ENCODE results near the gene OR13C8. TPM values are rescaled to one million over a fixed set of nuclear protein-coding genes. Genes with fewer than 3 reads are reported as not detected.

Gene OR13C8
- total RNA-seq, 6 experiments from 2014 or later: not detected

DNA sequence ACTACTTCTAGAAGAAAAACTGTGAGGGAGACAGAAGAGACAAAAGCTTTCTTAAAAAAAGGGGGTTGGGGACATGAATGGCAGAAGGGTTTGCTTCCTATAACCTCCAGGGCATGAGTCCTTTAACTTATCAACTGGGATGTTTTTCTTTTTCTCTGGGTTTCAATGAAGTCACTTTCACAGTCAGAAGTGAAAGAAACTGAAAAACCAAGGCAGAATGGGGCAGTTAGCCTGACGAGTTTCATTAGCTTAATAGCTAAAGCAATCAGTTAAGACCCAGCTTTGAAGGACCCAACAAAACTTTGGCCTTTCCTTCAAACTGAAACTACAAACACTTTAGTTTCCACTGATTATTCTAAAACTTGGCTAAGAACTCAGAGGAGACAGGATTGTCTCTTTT is 4.6 kb upstream of the OR13C8 start:
- DNase-seq: no peak
- Histone ChIP-seq H3K36me3 (no peaks in the 10 kb centered on the region), H3K4me1 (no peaks in the 10 kb centered on the region), H3K4me3 (no peak overlapping the region), H3K9me3 (no peaks in the 10 kb centered on the region), H3K27ac (no peak overlapping the region), H3K27me3 (no peaks in the 10 kb centered on the region)
- ATAC-seq: no peak
- intact Hi-C loops (cut with DNase I): loop anchor here in 1 of 2 donors (10.0 kb wide), 1 partner anchor 60 kb away; the partner anchor contains the start of gene OR13F1
- WGBS (ENCODE audit: insufficient coverage, low coverage, low lambda C conversion rate, missing lambda C conversion rate): 42% methylated on average over 1 of the region's 1 CpG
- TF ChIP-seq CTCF (IDR thresholded peaks at IDR 0.05): no peak
- TF ChIP-seq POLR2A (IDR thresholded peaks at IDR 0.05): no peak

- intact Hi-C loops (cut with DNase I): no loop called here
- WGBS (ENCODE audit: insufficient coverage, low coverage, low lambda C conversion rate, missing lambda C conversion rate): 67% methylated on average over 1 of the region's 1 CpG
- Histone ChIP-seq H3K27ac (no peak overlapping the region), H3K9me3 (no peaks in the 10 kb centered on the region), H3K27me3 (no peaks in the 10 kb centered on the region), H3K36me3 (no peaks in the 10 kb centered on the region), H3K4me1 (no peaks in the 10 kb centered on the region), H3K4me3 (no peak overlapping the region)
- ATAC-seq: no peak
- DNase-seq: no peak
- no peak for TF ChIP-seq POLR2A (IDR thresholded peaks at IDR 0.05)
- TF ChIP-seq CTCF (IDR thresholded peaks at IDR 0.05): no peak
Measured at GRCh38 chr9:104572612-104573011, 3.6 kb downstream of the OR13C8 start.

GRCh38 chr9:104575456-104575855 is 6.5 kb downstream of the OR13C8 start:
- Histone ChIP-seq H3K9me3 (no peaks in the 10 kb centered on the region), H3K27ac (no peak overlapping the region), H3K4me1 (no peaks in the 10 kb centered on the region), H3K27me3 (no peaks in the 10 kb centered on the region), H3K36me3 (no peaks in the 10 kb centered on the region), H3K4me3 (no peak overlapping the region)
- DNase-seq (no peak), ATAC-seq (no peak)
- TF ChIP-seq CTCF (IDR thresholded peaks at IDR 0.05): no peak
- TF ChIP-seq POLR2A (IDR thresholded peaks at IDR 0.05): no peak
- 66% methylated on average over 2 of the region's 2 CpGs for WGBS (ENCODE audit: insufficient coverage, low coverage, low lambda C conversion rate, missing lambda C conversion rate)
- intact Hi-C loops (cut with DNase I): no loop called here

- no peaks in the 10 kb centered on the region for H3K4me1 ChIP-seq
- H3K4me3 ChIP-seq: no peak overlapping the region
- ATAC-seq: no peak
- no peaks in the 10 kb centered on the region for H3K36me3 ChIP-seq
- no peaks in the 10 kb centered on the region for H3K9me3 ChIP-seq
- H3K27ac ChIP-seq: no peak overlapping the region
- no peak for DNase-seq
- WGBS (ENCODE audit: insufficient coverage, low coverage, low lambda C conversion rate, missing lambda C conversion rate): 71% methylated on average over 5 of the region's 5 CpGs
- TF ChIP-seq CTCF (IDR thresholded peaks at IDR 0.05): no peak
- TF ChIP-seq POLR2A (IDR thresholded peaks at IDR 0.05): no peak
- H3K27me3 ChIP-seq: no peaks in the 10 kb centered on the region
- intact Hi-C loops (cut with DNase I): no loop called here
Measured at GRCh38 chr9:104577263-104577662, 8.3 kb downstream of the OR13C8 start.

GRCh38 chr9:104580562-104580961 is 11.6 kb downstream of the OR13C8 start:
- WGBS (ENCODE audit: insufficient coverage, low coverage, low lambda C conversion rate, missing lambda C conversion rate): 80% methylated on average over 1 of the region's 1 CpG
- H3K9me3 ChIP-seq: no peaks in the 10 kb centered on the region
- no peaks in the 10 kb centered on the region for H3K4me1 ChIP-seq
- TF ChIP-seq POLR2A (IDR thresholded peaks at IDR 0.05) (no peak), CTCF (IDR thresholded peaks at IDR 0.05) (no peak)
- intact Hi-C loops (cut with DNase I): no loop called here
- H3K27me3 ChIP-seq: no peaks in the 10 kb centered on the region
- no peak overlapping the region for H3K27ac ChIP-seq
- H3K36me3 ChIP-seq: no peaks in the 10 kb centered on the region
- no peak overlapping the region for H3K4me3 ChIP-seq
- DNase-seq (no peak), ATAC-seq (no peak)
